ENCODE data around the gene PCDH7. TPM values are rescaled to one million over a fixed set of nuclear protein-coding genes. Genes with fewer than 3 reads are reported as not detected.

Gene PCDH7
- total RNA-seq, 1 donor = 122 TPM

GRCh38 chr4:30763321-30763727 is 43.2 kb downstream of the PCDH7 start:
- peak; percentile 50 for DNase-seq (ENCODE audit: low read depth)
- TF ChIP-seq CTCF (IDR thresholded peaks at IDR 0.05; ENCODE audit: insufficient read depth, low read depth, low read length) = no peak
- no peak overlapping the region for H3K4me3 ChIP-seq (ENCODE audit: low read depth, low read length)

- no peak for TF ChIP-seq CTCF (IDR thresholded peaks at IDR 0.05; ENCODE audit: insufficient read depth, low read depth, low read length)
- no peak overlapping the region for H3K4me3 ChIP-seq (ENCODE audit: low read depth, low read length)
- DNase-seq (ENCODE audit: low read depth) = no peak
Observed at GRCh38 chr4:30765022-30765421, 44.9 kb downstream of the PCDH7 start.

GRCh38 chr4:30767147-30767845 is 47.1 kb downstream of the PCDH7 start:
- no peak for TF ChIP-seq CTCF (IDR thresholded peaks at IDR 0.05; ENCODE audit: insufficient read depth, low read depth, low read length)
- no peak for DNase-seq (ENCODE audit: low read depth)
- H3K4me3 ChIP-seq (ENCODE audit: low read depth, low read length) = no peak overlapping the region

GRCh38 chr4:30768277-30768676 is 48.1 kb downstream of the PCDH7 start:
- no peak for TF ChIP-seq CTCF (IDR thresholded peaks at IDR 0.05; ENCODE audit: insufficient read depth, low read depth, low read length)
- DNase-seq (ENCODE audit: low read depth) = no peak
- H3K4me3 ChIP-seq (ENCODE audit: low read depth, low read length) = no peak overlapping the region

GRCh38 chr4:30769093-30769492 is 48.9 kb downstream of the PCDH7 start:
- no peak for DNase-seq (ENCODE audit: low read depth)
- no peak overlapping the region for H3K4me3 ChIP-seq (ENCODE audit: low read depth, low read length)
- no peak for TF ChIP-seq CTCF (IDR thresholded peaks at IDR 0.05; ENCODE audit: insufficient read depth, low read depth, low read length)

- H3K4me3 ChIP-seq (ENCODE audit: low read depth, low read length) = no peak overlapping the region
- peak; percentile 72 for DNase-seq (ENCODE audit: low read depth)
- TF ChIP-seq CTCF (IDR thresholded peaks at IDR 0.05; ENCODE audit: insufficient read depth, low read depth, low read length) = no peak
Observed at GRCh38 chr4:30770049-30770549, 49.9 kb downstream of the PCDH7 start.

GRCh38 chr4:30770812-30771211 is 50.6 kb downstream of the PCDH7 start:
- no peak for TF ChIP-seq CTCF (IDR thresholded peaks at IDR 0.05; ENCODE audit: insufficient read depth, low read depth, low read length)
- H3K4me3 ChIP-seq (ENCODE audit: low read depth, low read length) = no peak overlapping the region

More at GRCh38 chr4:30770812-30771211, 50.6 kb downstream of the PCDH7 start:
- DNase-seq (ENCODE audit: low read depth) = no peak
